IMR-90 (cell line): ENCODE data around the gene PRKCSH. TPM values are rescaled to one million over a fixed set of nuclear protein-coding genes. Genes with fewer than 3 reads are reported as not detected.

Source experiments
- ATAC-seq: fragments of 200-7000 bp; cut with Tn5 transposase; 2 replicates; pipeline ENCODE4 v1.9.1; 2020; ENCODE audit warnings: low read depth, mild to moderate bottlenecking, moderate library complexity
- BruUV-seq: library from RNA; stranded (reverse); fragments of 400-500 nt; replicated peaks from 2 replicates; lab custom pipeline; 2021; lab: Mats Ljungman, UMichigan
- CTCF ChIA-PET: fragments of 300-600 bp; formaldehyde crosslinking; extraction: SDS; loops from one replicate; lab custom pipeline; 2021; ENCODE audit warnings: antibody characterized with exemption; lab: Yijun Ruan, JAX
- POLR2A ChIA-PET: fragments of 300-600 bp; sonication (Branson Sonifier 250); formaldehyde crosslinking; loops from one replicate; lab custom pipeline; 2022; ENCODE audit warnings: antibody characterized with exemption; ENCODE audit not compliant: unreplicated experiment; lab: Charles Lee
- DNase-seq: peaks from one replicate; pipeline ENCODE4 v3.0.0; 2013
- H2AFZ ChIP-seq: replicated peaks from 2 replicates; pipeline ENCODE3; 2013; ENCODE audit warnings: low read length, mild to moderate bottlenecking; ENCODE audit not compliant: poor library complexity
- H2AK5ac ChIP-seq: 2 replicates; pipeline ENCODE4 v1.6.1; 2013; ENCODE audit warnings: low read depth, low read length, inconsistent platforms
- H2AK9ac ChIP-seq: replicated peaks from 2 replicates; pipeline ENCODE3; 2013; ENCODE audit warnings: mild to moderate bottlenecking, low read depth, low read length, moderate library complexity; ENCODE audit not compliant: poor library complexity
- H2BK120ac ChIP-seq: 2 replicates; pipeline ENCODE4 v1.6.1; 2013; ENCODE audit warnings: low read depth, low read length, inconsistent platforms
- H2BK15ac ChIP-seq: 3 replicates; pipeline ENCODE4 v1.6.1; 2013; ENCODE audit warnings: low read depth, low read length, inconsistent platforms
- H2BK20ac ChIP-seq: 2 replicates; pipeline ENCODE4 v1.6.1; 2013; ENCODE audit warnings: low read depth, mild to moderate bottlenecking, inconsistent platforms, low read length, moderate library complexity
- H2BK5ac ChIP-seq: 2 replicates; pipeline ENCODE4 v1.6.1; 2013; ENCODE audit warnings: mild to moderate bottlenecking, low read depth, low read length, inconsistent platforms; ENCODE audit not compliant: poor library complexity, severe bottlenecking
- H3K14ac ChIP-seq: replicated peaks from 2 replicates; pipeline ENCODE4 v1.6.1; 2013; ENCODE audit warnings: low read depth, low read length, inconsistent platforms
- H3K18ac ChIP-seq: 2 replicates; pipeline ENCODE4 v1.6.1; 2013; ENCODE audit warnings: low read depth, low read length, control low read depth
- H3K23ac ChIP-seq: 2 replicates; pipeline ENCODE4 v1.6.1; 2013; ENCODE audit warnings: low read depth, low read length, inconsistent platforms
- H3K27ac ChIP-seq: 2 replicates; pipeline ENCODE4 v1.5.1; 2013; ENCODE audit warnings: mild to moderate bottlenecking, control low read depth, low read length; ENCODE audit not compliant: insufficient read depth
- H3K27me3 ChIP-seq: 2 replicates; pipeline ENCODE4 v1.6.1; 2013; ENCODE audit warnings: low read length; ENCODE audit not compliant: control insufficient read depth, insufficient read depth
- H3K36me3 ChIP-seq: 2 replicates; pipeline ENCODE4 v1.6.1; 2013; ENCODE audit warnings: low read length, mixed read lengths; ENCODE audit not compliant: control insufficient read depth, insufficient read depth
- H3K4ac ChIP-seq: 2 replicates; pipeline ENCODE4 v1.6.1; 2013; ENCODE audit warnings: low read depth, low read length, inconsistent platforms
- H3K4me1 ChIP-seq: 2 replicates; pipeline ENCODE4 v1.6.1; 2013; ENCODE audit warnings: low read length, mixed read lengths; ENCODE audit not compliant: control insufficient read depth, insufficient read depth
- H3K4me2 ChIP-seq: 2 replicates; pipeline ENCODE4 v1.6.1; 2013; ENCODE audit warnings: low read depth, mild to moderate bottlenecking, control low read depth, low read length, moderate library complexity
- H3K4me3 ChIP-seq: 2 replicates; pipeline ENCODE4 v1.5.1; 2013; ENCODE audit warnings: low read depth, mild to moderate bottlenecking, control low read depth, low read length, moderate library complexity; ENCODE audit not compliant: insufficient read depth
- H3K56ac ChIP-seq: 2 replicates; pipeline ENCODE4 v1.6.1; 2013; ENCODE audit warnings: low read length, inconsistent platforms; ENCODE audit not compliant: insufficient read depth; ENCODE audit errors: extremely low read depth
- H3K79me1 ChIP-seq, 2 experiments: 2 replicates each; pipeline ENCODE4 v1.6.1; 2013; ENCODE audit warnings: low read length in 2 of 2, inconsistent platforms in 1 of 2, low read depth in 1 of 2
- H3K9ac ChIP-seq: 2 replicates; pipeline ENCODE4 v1.6.1; 2013; ENCODE audit warnings: low read depth, low read length, control low read depth
- H3K9me1 ChIP-seq: 2 replicates; pipeline ENCODE4 v1.6.1; 2013; ENCODE audit warnings: low read length, inconsistent platforms; ENCODE audit not compliant: insufficient read depth
- H3K9me3 ChIP-seq: 2 replicates; pipeline ENCODE4 v1.6.1; 2013; ENCODE audit warnings: low read length; ENCODE audit not compliant: control insufficient read depth, insufficient read depth
- H4K20me1 ChIP-seq: 2 replicates; pipeline ENCODE4 v1.6.1; 2013; ENCODE audit warnings: low read length, inconsistent platforms; ENCODE audit not compliant: insufficient read depth
- H4K5ac ChIP-seq: 2 replicates; pipeline ENCODE4 v1.6.1; 2013; ENCODE audit warnings: mild to moderate bottlenecking, low read depth, low read length, control low read depth
- H4K8ac ChIP-seq, 2 experiments: 2 replicates each; pipeline ENCODE4 v1.6.1; 2013; ENCODE audit warnings: low read depth in 2 of 2, low read length in 2 of 2, control low read depth in 1 of 2, inconsistent platforms in 1 of 2
- H4K91ac ChIP-seq: 2 replicates; pipeline ENCODE4 v1.6.1; 2013; ENCODE audit warnings: low read depth, low read length, inconsistent platforms; ENCODE audit not compliant: insufficient read depth
- BHLHE40 ChIP-seq: fragments of 150-350 bp; IDR thresholded peaks from 2 replicates; pipeline ENCODE4 v1.6.1; 2016; ENCODE audit warnings: mild to moderate bottlenecking, low read depth, low read length
- CEBPB ChIP-seq: IDR thresholded peaks from 2 replicates; pipeline ENCODE4 v1.6.1; 2012; ENCODE audit warnings: low read depth, low read length, improper control_type of control experiment
- CHD1 ChIP-seq: IDR thresholded peaks from 2 replicates; pipeline ENCODE4 v1.6.1; 2012; ENCODE audit warnings: low read depth, low read length, improper control_type of control experiment
- FOS ChIP-seq: fragments of 150-350 bp; IDR thresholded peaks from 2 replicates; pipeline ENCODE4 v1.6.1; 2016; ENCODE audit warnings: low read depth, low read length
- MAFK ChIP-seq: IDR thresholded peaks from 2 replicates; pipeline ENCODE4 v1.6.1; 2012; ENCODE audit warnings: low read depth, low read length, improper control_type of control experiment
- MAZ ChIP-seq: IDR thresholded peaks from 2 replicates; pipeline ENCODE4 v1.6.1; 2012; ENCODE audit warnings: low read depth, mild to moderate bottlenecking, low read length, improper control_type of control experiment, moderate library complexity, borderline replicate concordance
- MXI1 ChIP-seq: IDR thresholded peaks from 2 replicates; pipeline ENCODE4 v1.6.1; 2012; ENCODE audit warnings: low read depth, mild to moderate bottlenecking, low read length, moderate library complexity, borderline replicate concordance
- NFE2L2 ChIP-seq: fragments of 150-350 bp; IDR thresholded peaks from 2 replicates; pipeline ENCODE4 v1.6.1; 2016; ENCODE audit warnings: low read depth, mild to moderate bottlenecking, low read length
- POLR2A ChIP-seq: IDR thresholded peaks from 2 replicates; pipeline ENCODE4 v1.6.1; 2012; ENCODE audit warnings: mild to moderate bottlenecking, low read depth, low read length
- RAD21 ChIP-seq: IDR thresholded peaks from 2 replicates; pipeline ENCODE4 v1.6.1; 2012; ENCODE audit warnings: low read length, improper control_type of control experiment
- RCOR1 ChIP-seq: IDR thresholded peaks from 2 replicates; pipeline ENCODE4 v1.6.1; 2012; ENCODE audit warnings: mild to moderate bottlenecking, low read length, improper control_type of control experiment; ENCODE audit not compliant: insufficient replicate concordance
- RFX5 ChIP-seq: IDR thresholded peaks from 2 replicates; pipeline ENCODE4 v1.8.0; 2012; ENCODE audit warnings: low read depth, mild to moderate bottlenecking, low read length, moderate library complexity
- SMC3 ChIP-seq: fragments of 150-350 bp; IDR thresholded peaks from 2 replicates; pipeline ENCODE4 v1.6.1; 2016; ENCODE audit warnings: low read depth, mild to moderate bottlenecking, antibody characterized with exemption, low read length, moderate library complexity
- WGBS, 2 experiments: methylation state at CpG; one replicate each; pipeline versions ENCODE4 v1.1.5 to v1.1.7; 2013; ENCODE audit warnings: missing lambda C conversion rate in 2 of 2; ENCODE audit not compliant: insufficient read length in 1 of 2; ENCODE audit errors: extremely low coverage in 2 of 2; 5-methylcytosine and 5-hydroxymethylcytosine counted together
- dilution Hi-C: fragments of 300-500 bp; cut with HindIII; formaldehyde crosslinking; loops from one replicate; pipeline ENCODE4 v1.14.3; 2018; ENCODE audit warnings: low sequenced_read_pairs; ENCODE audit not compliant: unreplicated experiment
- in situ Hi-C: fragments of 300-500 bp; cut with MboI; formaldehyde crosslinking; loops from 3 replicates; pipeline ENCODE4 v1.14.3; 2019; ENCODE audit warnings: low sequenced_read_pairs, inconsistent platforms, mixed read lengths
- intact Hi-C: fragments of 100-400 bp; cut with micrococcal nuclease; formaldehyde crosslinking; loops from 2 replicates; pipeline ENCODE4 v1.10.0; 2022
- polyA plus RNA-seq, 3 experiments: library from polyadenylated mRNA; depleted of rRNA; stranded (reverse); fragments of >200 nt; gene quantifications; 2 replicates each; pipeline ENCODE4 v1.2.3, GENCODE V29; 2012; ENCODE audit warnings: low replicate concordance in 1 of 3
- total RNA-seq: library from RNA; depleted of rRNA; stranded (reverse); fragments of >200 nt; gene quantifications from 2 replicates; pipeline ENCODE4 v1.2.3, GENCODE V29; 2012
- TF ChIP-seq, protein P1 (sequence below): fragments of 150-350 bp; IDR thresholded peaks from 2 replicates; pipeline ENCODE4 v1.6.1; 2017; ENCODE audit warnings: mild to moderate bottlenecking, antibody characterized with exemption, low read length, low read depth
- TF ChIP-seq, protein P2 (sequence below): conservative IDR thresholded peaks from 2 replicates; pipeline ENCODE4 v1.5.1; 2012; ENCODE audit warnings: mild to moderate bottlenecking, low read depth, low read length, improper control_type of control experiment
- TF ChIP-seq, protein P3 (sequence below): fragments of 150-350 bp; IDR thresholded peaks from 2 replicates; pipeline ENCODE4 v1.6.1; 2016; ENCODE audit warnings: low read depth, mild to moderate bottlenecking, low read length, moderate library complexity, borderline replicate concordance

The PRKCSH gene
- total and polyA plus RNA-seq, 2 of the 4 experiments (the other 2 are of a cell fraction) = 36.0 to 252 TPM

DNA sequence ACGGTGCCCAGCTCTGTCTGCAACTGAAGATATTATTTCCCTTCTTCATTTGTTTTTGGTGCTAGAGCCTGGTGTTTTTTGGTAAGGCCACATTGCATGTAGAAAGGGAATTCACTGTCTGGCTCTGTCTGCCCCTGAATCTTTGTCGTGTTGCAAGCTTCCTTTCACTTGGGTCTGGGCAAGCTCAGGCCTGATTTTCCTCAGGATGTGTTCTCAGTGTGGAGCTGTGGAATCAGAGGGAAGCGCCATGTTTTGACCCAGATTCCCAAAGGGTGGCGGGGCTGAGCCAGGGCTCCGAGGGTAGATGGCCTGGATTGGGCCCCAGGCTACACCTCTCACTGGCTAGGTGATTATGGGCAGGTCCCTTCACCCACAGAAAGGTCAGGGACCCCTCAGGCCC, 8.6 kb downstream of the PRKCSH start:
- Histone ChIP-seq H3K18ac (no peak overlapping the region), H3K9me3 (no peaks in the 10 kb centered on the region), H3K4me3 (no peak overlapping the region), H2BK120ac (no peak overlapping the region), H3K4ac (no peak overlapping the region), H3K4me2 (no peak overlapping the region), H2AK5ac (no peak overlapping the region), H2BK20ac (no peak overlapping the region), H3K79me1 (peaks cover 3 to 29% of the 10 kb centered on the region in 2 experiments), H3K9me1 (no peaks in the 10 kb centered on the region), H3K27ac (no peak overlapping the region), H3K4me1 (no peaks in the 10 kb centered on the region), H4K5ac (no peak overlapping the region), H2AFZ (no peak overlapping the region), H4K8ac (no peak overlapping the region), H3K14ac (no peak overlapping the region), H2BK5ac (no peak overlapping the region), H3K27me3 (no peaks in the 10 kb centered on the region), H3K9ac (no peak overlapping the region), H3K56ac (no peak overlapping the region), H2AK9ac (peak overlapping the region; percentile 37), H4K20me1 (peaks cover 4% of the 10 kb centered on the region; the same call in 1 of the 2 replicates), H4K91ac (no peak overlapping the region), H2BK15ac (no peak overlapping the region), H3K36me3 (peaks cover 61% of the 10 kb centered on the region), H3K23ac (no peak overlapping the region)
- DNase-seq (no peak), ATAC-seq (no peak)
- intact Hi-C loops = no loop called here
- BruUV-seq = no TSS peak
- in situ Hi-C loops = no loop called here
- no peak for TF ChIP-seq MXI1
- TF ChIP-seq MAFK = no peak
- no peak for TF ChIP-seq POLR2A
- TF ChIP-seq, protein P1, sequence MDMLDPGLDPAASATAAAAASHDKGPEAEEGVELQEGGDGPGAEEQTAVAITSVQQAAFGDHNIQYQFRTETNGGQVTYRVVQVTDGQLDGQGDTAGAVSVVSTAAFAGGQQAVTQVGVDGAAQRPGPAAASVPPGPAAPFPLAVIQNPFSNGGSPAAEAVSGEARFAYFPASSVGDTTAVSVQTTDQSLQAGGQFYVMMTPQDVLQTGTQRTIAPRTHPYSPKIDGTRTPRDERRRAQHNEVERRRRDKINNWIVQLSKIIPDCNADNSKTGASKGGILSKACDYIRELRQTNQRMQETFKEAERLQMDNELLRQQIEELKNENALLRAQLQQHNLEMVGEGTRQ = no peak
- TF ChIP-seq, protein P2, sequence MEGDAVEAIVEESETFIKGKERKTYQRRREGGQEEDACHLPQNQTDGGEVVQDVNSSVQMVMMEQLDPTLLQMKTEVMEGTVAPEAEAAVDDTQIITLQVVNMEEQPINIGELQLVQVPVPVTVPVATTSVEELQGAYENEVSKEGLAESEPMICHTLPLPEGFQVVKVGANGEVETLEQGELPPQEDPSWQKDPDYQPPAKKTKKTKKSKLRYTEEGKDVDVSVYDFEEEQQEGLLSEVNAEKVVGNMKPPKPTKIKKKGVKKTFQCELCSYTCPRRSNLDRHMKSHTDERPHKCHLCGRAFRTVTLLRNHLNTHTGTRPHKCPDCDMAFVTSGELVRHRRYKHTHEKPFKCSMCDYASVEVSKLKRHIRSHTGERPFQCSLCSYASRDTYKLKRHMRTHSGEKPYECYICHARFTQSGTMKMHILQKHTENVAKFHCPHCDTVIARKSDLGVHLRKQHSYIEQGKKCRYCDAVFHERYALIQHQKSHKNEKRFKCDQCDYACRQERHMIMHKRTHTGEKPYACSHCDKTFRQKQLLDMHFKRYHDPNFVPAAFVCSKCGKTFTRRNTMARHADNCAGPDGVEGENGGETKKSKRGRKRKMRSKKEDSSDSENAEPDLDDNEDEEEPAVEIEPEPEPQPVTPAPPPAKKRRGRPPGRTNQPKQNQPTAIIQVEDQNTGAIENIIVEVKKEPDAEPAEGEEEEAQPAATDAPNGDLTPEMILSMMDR = no peak
- no peak for TF ChIP-seq NFE2L2
- no peak for TF ChIP-seq SMC3
- TF ChIP-seq RCOR1 = no peak
- TF ChIP-seq, protein P3, sequence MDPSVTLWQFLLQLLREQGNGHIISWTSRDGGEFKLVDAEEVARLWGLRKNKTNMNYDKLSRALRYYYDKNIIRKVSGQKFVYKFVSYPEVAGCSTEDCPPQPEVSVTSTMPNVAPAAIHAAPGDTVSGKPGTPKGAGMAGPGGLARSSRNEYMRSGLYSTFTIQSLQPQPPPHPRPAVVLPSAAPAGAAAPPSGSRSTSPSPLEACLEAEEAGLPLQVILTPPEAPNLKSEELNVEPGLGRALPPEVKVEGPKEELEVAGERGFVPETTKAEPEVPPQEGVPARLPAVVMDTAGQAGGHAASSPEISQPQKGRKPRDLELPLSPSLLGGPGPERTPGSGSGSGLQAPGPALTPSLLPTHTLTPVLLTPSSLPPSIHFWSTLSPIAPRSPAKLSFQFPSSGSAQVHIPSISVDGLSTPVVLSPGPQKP = no peak
- TF ChIP-seq BHLHE40 = no peak
- TF ChIP-seq CEBPB = no peak
- TF ChIP-seq CHD1 = no peak
- TF ChIP-seq RFX5 = no peak
- TF ChIP-seq RAD21 = no peak
- TF ChIP-seq FOS = no peak
- TF ChIP-seq MAZ = no peak
- ChIA-PET CTCF (interaction anchor here (1.0 kb wide), 1 partner anchor 8 kb away, joined by 7 read pairs; no protein-coding TSS in a partner anchor), POLR2A (interaction anchor here (0.7 kb wide), 1 partner anchor 8 kb away, joined by 3 read pairs; no protein-coding TSS in a partner anchor)
- dilution Hi-C loops = no loop called here
- WGBS, 2 experiments = 100% methylated on average over 2 of the region's 5 CpGs; no CpG with 5 or more reads in 1 of the 2 experiments
